ENCODE results near the gene ADK. TPM values are rescaled to one million over a fixed set of nuclear protein-coding genes. Genes with fewer than 3 reads are reported as not detected.
A peak's percentile ranks its signal among the peaks of the same experiment; 100 is the strongest.

ADK gene
- total RNA-seq, 1 donor, result 57.9 TPM

GRCh38 chr10:74433595-74433956 lies 282.6 kb downstream of the ADK start:
- DNase-seq (ENCODE audit: low read depth), result no peak
- TF ChIP-seq CTCF (IDR thresholded peaks at IDR 0.05; ENCODE audit: insufficient read depth, low read depth, low read length), result no peak
- H3K4me3 ChIP-seq (ENCODE audit: low read depth, low read length), result no peak overlapping the region

- TF ChIP-seq CTCF (IDR thresholded peaks at IDR 0.05; ENCODE audit: insufficient read depth, low read depth, low read length), result no peak
- DNase-seq (ENCODE audit: low read depth), result no peak
- no peak overlapping the region for H3K4me3 ChIP-seq (ENCODE audit: low read depth, low read length)
These were observed 283.0 kb downstream of the ADK start for GRCh38 chr10:74433993-74434392.

GRCh38 chr10:74434547-74434946 lies 283.5 kb downstream of the ADK start:
- TF ChIP-seq CTCF (IDR thresholded peaks at IDR 0.05; ENCODE audit: insufficient read depth, low read depth, low read length), result no peak
- DNase-seq (ENCODE audit: low read depth), result no peak

GRCh38 chr10:74436523-74437170 lies 285.6 kb downstream of the ADK start:
- no peak for DNase-seq (ENCODE audit: low read depth)
- no peak for TF ChIP-seq CTCF (IDR thresholded peaks at IDR 0.05; ENCODE audit: insufficient read depth, low read depth, low read length)
- H3K4me3 ChIP-seq (ENCODE audit: low read depth, low read length), result no peak overlapping the region

More at GRCh38 chr10:74434547-74434946, 283.5 kb downstream of the ADK start:
- H3K4me3 ChIP-seq (ENCODE audit: low read depth, low read length), result no peak overlapping the region

- no peak for TF ChIP-seq CTCF (IDR thresholded peaks at IDR 0.05; ENCODE audit: insufficient read depth, low read depth, low read length)
- peak; percentile 29 for DNase-seq (ENCODE audit: low read depth)
- no peak overlapping the region for H3K4me3 ChIP-seq (ENCODE audit: low read depth, low read length)
These were observed 286.8 kb downstream of the ADK start for GRCh38 chr10:74437822-74438221.

GRCh38 chr10:74439213-74439612 lies 288.2 kb downstream of the ADK start:
- DNase-seq (ENCODE audit: low read depth), result peak; percentile 76
- no peak for TF ChIP-seq CTCF (IDR thresholded peaks at IDR 0.05; ENCODE audit: insufficient read depth, low read depth, low read length)
- H3K4me3 ChIP-seq (ENCODE audit: low read depth, low read length), result no peak overlapping the region

GRCh38 chr10:74445493-74445892 lies 294.5 kb downstream of the ADK start:
- no peak overlapping the region for H3K4me3 ChIP-seq (ENCODE audit: low read depth, low read length)
- no peak for TF ChIP-seq CTCF (IDR thresholded peaks at IDR 0.05; ENCODE audit: insufficient read depth, low read depth, low read length)
- DNase-seq (ENCODE audit: low read depth), result no peak
